Inflammatory macrophage treated with lipopolysaccharide for 4 hours (primary cell): ENCODE results near the gene PTPRA.
"Not testable (repeated sequence)": the region's sequence is repeated elsewhere in the genome, so short reads cannot be mapped to it uniquely, and the experiment has no call there.

ENCODE experiments used
- DNase-seq: peaks from one replicate; pipeline ENCODE4 v3.0.0-alpha.2; 2020

The PTPRA gene

GRCh38 chr20:3045816-3046676 is 172.8 kb downstream of the PTPRA start, which contains the start of gene MRPS26:
TSS of gene MRPS26 (plus strand) at chr20:3046052. CDS start at chr20:3046069, 17 bp downstream.
- DNase-seq, result peak; percentile 84

GRCh38 chr20:3046677-3047462 is 173.6 kb downstream of the PTPRA start:
- DNase-seq, result no peak

- peak; percentile 18 for DNase-seq
These were observed 174.5 kb downstream of the PTPRA start for GRCh38 chr20:3047486-3048419.

- no peak for DNase-seq
These were observed 178.2 kb downstream of the PTPRA start for GRCh38 chr20:3051385-3052019.

GRCh38 chr20:3059489-3059888 is 186.2 kb downstream of the PTPRA start:
- no peak for DNase-seq

- not testable (repeated sequence) for DNase-seq
These were observed 190.8 kb downstream of the PTPRA start for GRCh38 chr20:3064119-3064518.

GRCh38 chr20:3067139-3068014 is 194.1 kb downstream of the PTPRA start:
- DNase-seq, result no peak

GRCh38 chr20:3068075-3068474 is 194.8 kb downstream of the PTPRA start:
- DNase-seq, result no peak

- DNase-seq, result peak; percentile 26
These were observed 196.0 kb downstream of the PTPRA start for GRCh38 chr20:3068986-3069900.

GRCh38 chr20:3070725-3071124 is 197.4 kb downstream of the PTPRA start:
- DNase-seq, result no peak

- DNase-seq, result no peak
These were observed 198.0 kb downstream of the PTPRA start for GRCh38 chr20:3071266-3071609.

- DNase-seq, result peak; percentile 27
These were observed 198.6 kb downstream of the PTPRA start, which contains the start of gene OXT for GRCh38 chr20:3071610-3072529. TSS of gene OXT (plus strand) at chr20:3071620. CDS start at chr20:3071656, 36 bp downstream.

GRCh38 chr20:3072530-3073250 is 199.4 kb downstream of the PTPRA start:
- no peak for DNase-seq

- DNase-seq, result not testable (repeated sequence)
These were observed 200.0 kb downstream of the PTPRA start for GRCh38 chr20:3073251-3073643.

- DNase-seq, result peak; percentile 36
These were observed 201.5 kb downstream of the PTPRA start for GRCh38 chr20:3074812-3075211.

- DNase-seq, result not testable (repeated sequence)
These were observed 202.0 kb downstream of the PTPRA start for GRCh38 chr20:3075315-3075714.

GRCh38 chr20:3077618-3078134 is 204.4 kb downstream of the PTPRA start:
- peak; percentile 43 for DNase-seq

- DNase-seq, result no peak
These were observed 207.7 kb downstream of the PTPRA start for GRCh38 chr20:3080939-3081388.
